Type B pancreatic cell (in vitro differentiated cells): ENCODE data around the gene STAC3. TPM values are rescaled to one million over a fixed set of nuclear protein-coding genes. Genes with fewer than 3 reads are reported as not detected.

Experiments used
- DNase-seq: peaks from one replicate; pipeline ENCODE4 v3.0.0; 2021; ENCODE audit warnings: mixed read lengths; ENCODE audit not compliant: unreplicated experiment; ENCODE audit errors: extremely low spot score
- H3K27ac Mint-ChIP-seq: 2 replicates; pipeline ENCODE4 v1.8.0; 2021; ENCODE audit warnings: mild to moderate bottlenecking, mixed read lengths
- H3K27me3 Mint-ChIP-seq: 2 replicates; pipeline ENCODE4 v1.8.0; 2021; ENCODE audit warnings: mixed read lengths
- H3K36me3 Mint-ChIP-seq: 2 replicates; pipeline ENCODE4 v1.8.0; 2021; ENCODE audit warnings: mixed read lengths
- H3K4me1 Mint-ChIP-seq: one replicate; pipeline ENCODE4 v1.8.0; 2021; ENCODE audit warnings: mixed read lengths; ENCODE audit not compliant: unreplicated experiment
- H3K4me3 Mint-ChIP-seq: 2 replicates; pipeline ENCODE4 v1.8.0; 2021; ENCODE audit warnings: mild to moderate bottlenecking, mixed read lengths
- H3K9me3 Mint-ChIP-seq: 2 replicates; pipeline ENCODE4 v1.8.0; 2021; ENCODE audit warnings: mixed read lengths
- total RNA-seq: library from RNA; stranded (reverse); gene quantifications from 2 replicates; pipeline ENCODE4 v1.2.1, GENCODE V29; 2021; ENCODE audit warnings: low replicate concordance
- TF ChIP-seq, protein P1 (sequence below): fragments of 200-600 bp; sonication (generic); conservative IDR thresholded peaks from 2 replicates; pipeline ENCODE4 v1.5.0; 2021; ENCODE audit warnings: antibody characterized with exemption, mild to moderate bottlenecking

STAC3 gene
- total RNA-seq, 1 donor from 2014 or later = 4.8 TPM

DNA sequence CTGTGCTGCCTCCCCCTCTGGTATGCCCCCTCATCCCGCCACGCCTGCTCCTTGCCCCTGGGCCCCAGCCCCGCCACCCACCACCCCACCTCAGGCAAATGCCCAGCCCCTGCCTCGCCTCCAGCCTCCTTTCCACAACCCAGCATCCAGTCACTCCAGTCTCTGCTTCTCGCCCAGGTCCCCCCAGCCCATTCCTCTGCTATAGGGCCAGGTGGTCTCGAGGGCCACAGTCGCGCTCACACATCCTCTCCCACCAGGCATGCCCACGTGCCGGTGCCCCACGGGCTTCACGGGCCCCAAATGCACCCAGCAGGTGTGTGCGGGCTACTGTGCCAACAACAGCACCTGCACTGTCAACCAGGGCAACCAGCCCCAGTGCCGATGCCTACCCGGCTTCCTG lies 40.5 kb downstream of the STAC3 start:
- Mint-ChIP-seq H3K36me3 (no peaks in the 10 kb centered on the region), H3K4me1 (peaks cover 22% of the 10 kb centered on the region), H3K27ac (no peak overlapping the region), H3K9me3 (no peaks in the 10 kb centered on the region), H3K27me3 (peaks cover 22% of the 10 kb centered on the region), H3K4me3 (no peak overlapping the region)
- TF ChIP-seq, protein P1, sequence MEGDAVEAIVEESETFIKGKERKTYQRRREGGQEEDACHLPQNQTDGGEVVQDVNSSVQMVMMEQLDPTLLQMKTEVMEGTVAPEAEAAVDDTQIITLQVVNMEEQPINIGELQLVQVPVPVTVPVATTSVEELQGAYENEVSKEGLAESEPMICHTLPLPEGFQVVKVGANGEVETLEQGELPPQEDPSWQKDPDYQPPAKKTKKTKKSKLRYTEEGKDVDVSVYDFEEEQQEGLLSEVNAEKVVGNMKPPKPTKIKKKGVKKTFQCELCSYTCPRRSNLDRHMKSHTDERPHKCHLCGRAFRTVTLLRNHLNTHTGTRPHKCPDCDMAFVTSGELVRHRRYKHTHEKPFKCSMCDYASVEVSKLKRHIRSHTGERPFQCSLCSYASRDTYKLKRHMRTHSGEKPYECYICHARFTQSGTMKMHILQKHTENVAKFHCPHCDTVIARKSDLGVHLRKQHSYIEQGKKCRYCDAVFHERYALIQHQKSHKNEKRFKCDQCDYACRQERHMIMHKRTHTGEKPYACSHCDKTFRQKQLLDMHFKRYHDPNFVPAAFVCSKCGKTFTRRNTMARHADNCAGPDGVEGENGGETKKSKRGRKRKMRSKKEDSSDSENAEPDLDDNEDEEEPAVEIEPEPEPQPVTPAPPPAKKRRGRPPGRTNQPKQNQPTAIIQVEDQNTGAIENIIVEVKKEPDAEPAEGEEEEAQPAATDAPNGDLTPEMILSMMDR = no peak
- no peak for DNase-seq

DNA sequence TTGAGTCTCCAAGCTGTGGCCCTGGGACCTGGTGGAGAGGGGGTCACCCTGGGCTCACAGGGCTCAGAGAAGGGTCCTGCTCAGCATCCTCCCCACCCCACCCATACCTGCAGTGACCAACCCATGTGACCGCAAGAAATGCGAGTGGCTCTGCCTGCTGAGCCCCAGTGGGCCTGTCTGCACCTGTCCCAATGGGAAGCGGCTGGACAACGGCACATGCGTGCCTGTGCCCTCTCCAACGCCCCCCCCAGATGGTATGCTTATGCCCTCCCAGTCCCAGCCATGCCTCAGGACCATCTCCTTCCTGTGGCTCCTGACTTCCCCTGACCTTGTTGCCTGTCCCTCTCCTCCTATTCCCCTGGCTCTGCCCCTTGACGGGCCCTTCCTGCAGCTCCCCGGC lies 41.1 kb downstream of the STAC3 start:
- H3K27ac Mint-ChIP-seq = no peak overlapping the region
- H3K4me1 Mint-ChIP-seq = peaks cover 18% of the 10 kb centered on the region
- no peak for DNase-seq
- no peak overlapping the region for H3K4me3 Mint-ChIP-seq
- H3K9me3 Mint-ChIP-seq = no peaks in the 10 kb centered on the region
- H3K36me3 Mint-ChIP-seq = no peaks in the 10 kb centered on the region
- H3K27me3 Mint-ChIP-seq = peaks cover 16% of the 10 kb centered on the region
- TF ChIP-seq, protein P1 = no peak

DNA sequence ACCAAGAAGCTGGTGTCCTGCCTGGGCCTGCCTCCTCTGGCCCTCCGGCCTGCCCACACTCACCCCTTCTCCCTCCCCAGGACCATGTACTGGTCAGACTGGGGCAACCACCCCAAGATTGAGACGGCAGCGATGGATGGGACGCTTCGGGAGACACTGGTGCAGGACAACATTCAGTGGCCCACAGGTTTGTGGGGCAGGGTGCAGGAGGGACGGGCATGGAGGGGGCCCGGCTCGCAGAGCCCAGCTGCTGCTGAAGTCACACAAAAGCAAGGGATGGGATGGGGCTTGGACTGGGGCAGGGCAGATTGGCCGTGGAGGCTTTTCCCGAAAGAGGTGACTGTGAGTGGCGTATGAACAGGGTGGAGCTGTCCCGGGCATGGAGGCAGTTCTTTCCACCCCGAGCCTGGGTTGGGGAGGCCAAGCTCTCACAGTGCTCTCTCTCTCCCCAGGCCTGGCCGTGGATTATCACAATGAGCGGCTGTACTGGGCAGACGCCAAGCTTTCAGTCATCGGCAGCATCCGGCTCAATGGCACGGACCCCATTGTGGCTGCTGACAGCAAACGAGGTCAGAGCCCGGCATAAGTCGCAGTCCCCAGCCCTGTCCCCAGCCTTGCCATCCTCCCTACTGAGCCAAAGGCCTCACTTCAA lies 42.2 kb downstream of the STAC3 start:
- no peaks in the 10 kb centered on the region for H3K36me3 Mint-ChIP-seq
- no peaks in the 10 kb centered on the region for H3K9me3 Mint-ChIP-seq
- TF ChIP-seq, protein P1 = no peak
- H3K27ac Mint-ChIP-seq = no peak overlapping the region
- no peak for DNase-seq
- peaks cover 7% of the 10 kb centered on the region for H3K4me1 Mint-ChIP-seq
- H3K4me3 Mint-ChIP-seq = no peak overlapping the region
- H3K27me3 Mint-ChIP-seq = peaks cover 5% of the 10 kb centered on the region

DNA sequence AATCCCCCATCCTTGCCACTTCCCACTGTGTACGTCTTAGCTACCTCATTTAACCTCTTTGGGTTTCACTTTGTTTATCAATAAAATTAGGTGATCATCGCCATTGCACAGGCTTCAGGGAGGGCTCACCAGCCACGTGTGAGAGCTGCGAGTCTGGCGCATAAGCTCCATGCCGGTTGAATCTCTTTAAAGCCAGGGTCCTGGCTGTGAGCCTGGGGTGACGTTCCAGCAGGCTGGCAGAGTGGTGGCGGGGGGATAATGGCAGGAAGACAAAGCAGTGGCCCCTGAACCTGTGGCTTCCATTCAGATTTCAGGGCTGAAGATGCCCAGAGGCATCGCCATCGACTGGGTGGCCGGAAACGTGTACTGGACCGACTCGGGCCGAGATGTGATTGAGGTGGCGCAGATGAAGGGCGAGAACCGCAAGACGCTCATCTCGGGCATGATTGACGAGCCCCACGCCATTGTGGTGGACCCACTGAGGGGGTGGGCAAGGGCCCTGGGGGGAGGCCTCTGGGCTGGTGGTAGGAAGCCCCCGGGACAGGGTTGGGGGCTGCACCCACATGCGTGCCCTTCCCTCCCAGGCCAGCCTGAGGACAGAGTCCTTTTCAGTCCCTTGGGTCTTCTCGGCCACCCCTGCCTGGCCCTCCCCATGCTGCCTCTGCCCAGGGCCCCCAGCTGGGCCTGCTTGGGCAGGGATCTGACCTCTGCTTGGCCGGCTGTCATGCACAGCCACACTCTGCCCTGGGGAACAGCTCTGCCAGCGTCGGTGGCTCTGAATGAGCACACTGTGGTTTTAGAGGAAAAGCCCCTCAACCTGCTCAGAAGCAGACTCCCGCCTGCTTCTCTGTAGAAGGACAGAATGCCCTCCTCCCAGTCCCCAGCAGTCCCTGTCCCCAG lies 43.0 kb downstream of the STAC3 start:
- no peak for DNase-seq
- no peak overlapping the region for H3K27ac Mint-ChIP-seq
- no peaks in the 10 kb centered on the region for H3K4me1 Mint-ChIP-seq
- no peaks in the 10 kb centered on the region for H3K36me3 Mint-ChIP-seq
- no peaks in the 10 kb centered on the region for H3K9me3 Mint-ChIP-seq
- no peak overlapping the region for H3K4me3 Mint-ChIP-seq
- no peaks in the 10 kb centered on the region for H3K27me3 Mint-ChIP-seq
- TF ChIP-seq, protein P1 = no peak

DNA sequence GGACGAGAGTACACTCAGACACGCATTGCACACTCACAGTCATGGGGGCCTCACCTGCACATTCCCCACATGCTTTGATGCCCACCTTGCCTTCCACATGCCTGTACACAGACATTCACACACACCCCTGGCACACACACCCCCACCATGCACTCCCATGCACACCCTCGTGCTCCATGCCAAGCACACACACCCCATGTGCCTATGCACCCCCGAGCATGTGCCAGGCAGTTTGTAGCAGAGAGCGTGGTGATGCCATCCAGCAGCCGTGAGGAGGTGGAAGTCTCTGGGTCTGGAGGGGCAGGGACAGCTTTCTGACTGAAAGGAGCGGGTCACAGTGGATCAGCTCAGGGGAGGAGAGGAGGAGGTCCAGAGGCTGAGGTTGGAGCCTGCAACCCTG lies 45.1 kb downstream of the STAC3 start:
- TF ChIP-seq, protein P1 = no peak
- no peaks in the 10 kb centered on the region for H3K36me3 Mint-ChIP-seq
- H3K9me3 Mint-ChIP-seq = no peaks in the 10 kb centered on the region
- H3K4me1 Mint-ChIP-seq = no peaks in the 10 kb centered on the region
- H3K27me3 Mint-ChIP-seq = no peaks in the 10 kb centered on the region
- no peak overlapping the region for H3K27ac Mint-ChIP-seq
- no peak for DNase-seq
- no peak overlapping the region for H3K4me3 Mint-ChIP-seq
